GM11168 (cell line): ENCODE results near the gene DHPS.
"Not testable (repeated sequence)": the region's sequence is repeated elsewhere in the genome, so short reads cannot be mapped to it uniquely, and the experiment has no call there.

ENCODE experiments used
- in situ Hi-C: fragments of 300-500 bp; cut with MboI; formaldehyde crosslinking; loops from one replicate; pipeline ENCODE4 v1.12.0; 2022; ENCODE audit warnings: low sequenced_read_pairs; ENCODE audit not compliant: unreplicated experiment

Gene DHPS

GRCh38 chr19:12681074-12681987 is at the start of gene DHPS:
DHPS (minus strand) TSS chr19:12681880; CDS start chr19:12681766, 114 bp downstream.
- in situ Hi-C loops = no loop called here

- in situ Hi-C loops = no loop called here
Observed at GRCh38 chr19:12731337-12731736, 49.7 kb upstream of the DHPS start.

GRCh38 chr19:12730064-12730463 is 48.4 kb upstream of the DHPS start:
- in situ Hi-C loops = no loop called here

- in situ Hi-C loops = no loop called here
Observed at GRCh38 chr19:12727745-12728433, 46.2 kb upstream of the DHPS start.

- in situ Hi-C loops = no loop called here
Observed at GRCh38 chr19:12726988-12727316, 45.3 kb upstream of the DHPS start.

GRCh38 chr19:12725612-12726011 is 43.9 kb upstream of the DHPS start:
- in situ Hi-C loops = not testable (repeated sequence)

GRCh38 chr19:12723641-12724426 is 42.2 kb upstream of the DHPS start, which contains the start of gene TNPO2:
TNPO2 (minus strand) TSS chr19:12723932; CDS start chr19:12720977, 2,955 bp downstream.
- in situ Hi-C loops = no loop called here

GRCh38 chr19:12723381-12723640 is 41.6 kb upstream of the DHPS start:
- in situ Hi-C loops = no loop called here

- in situ Hi-C loops = no loop called here
Observed at GRCh38 chr19:12722566-12723380, 41.1 kb upstream of the DHPS start.

GRCh38 chr19:12721656-12722565 is 40.2 kb upstream of the DHPS start:
- in situ Hi-C loops = no loop called here

- in situ Hi-C loops = no loop called here
Observed at GRCh38 chr19:12720851-12721655, 39.4 kb upstream of the DHPS start.

GRCh38 chr19:12720296-12720695 is 38.6 kb upstream of the DHPS start:
- in situ Hi-C loops = no loop called here

GRCh38 chr19:12715929-12716328 is 34.2 kb upstream of the DHPS start:
- in situ Hi-C loops = no loop called here

- in situ Hi-C loops = no loop called here
Observed at GRCh38 chr19:12715102-12715501, 33.4 kb upstream of the DHPS start.

GRCh38 chr19:12713304-12713703 is 31.6 kb upstream of the DHPS start:
- in situ Hi-C loops = not testable (repeated sequence)

GRCh38 chr19:12712077-12712476 is 30.4 kb upstream of the DHPS start:
- in situ Hi-C loops = not testable (repeated sequence)

GRCh38 chr19:12711187-12711586 is 29.5 kb upstream of the DHPS start:
- in situ Hi-C loops = no loop called here

GRCh38 chr19:12708641-12709040 is 27.0 kb upstream of the DHPS start:
- in situ Hi-C loops = no loop called here
